ENCODE data around the gene GALK1.

- TF ChIP-seq POLR2A (IDR thresholded peaks at IDR 0.05) = no peak
- TF ChIP-seq, protein P1, sequence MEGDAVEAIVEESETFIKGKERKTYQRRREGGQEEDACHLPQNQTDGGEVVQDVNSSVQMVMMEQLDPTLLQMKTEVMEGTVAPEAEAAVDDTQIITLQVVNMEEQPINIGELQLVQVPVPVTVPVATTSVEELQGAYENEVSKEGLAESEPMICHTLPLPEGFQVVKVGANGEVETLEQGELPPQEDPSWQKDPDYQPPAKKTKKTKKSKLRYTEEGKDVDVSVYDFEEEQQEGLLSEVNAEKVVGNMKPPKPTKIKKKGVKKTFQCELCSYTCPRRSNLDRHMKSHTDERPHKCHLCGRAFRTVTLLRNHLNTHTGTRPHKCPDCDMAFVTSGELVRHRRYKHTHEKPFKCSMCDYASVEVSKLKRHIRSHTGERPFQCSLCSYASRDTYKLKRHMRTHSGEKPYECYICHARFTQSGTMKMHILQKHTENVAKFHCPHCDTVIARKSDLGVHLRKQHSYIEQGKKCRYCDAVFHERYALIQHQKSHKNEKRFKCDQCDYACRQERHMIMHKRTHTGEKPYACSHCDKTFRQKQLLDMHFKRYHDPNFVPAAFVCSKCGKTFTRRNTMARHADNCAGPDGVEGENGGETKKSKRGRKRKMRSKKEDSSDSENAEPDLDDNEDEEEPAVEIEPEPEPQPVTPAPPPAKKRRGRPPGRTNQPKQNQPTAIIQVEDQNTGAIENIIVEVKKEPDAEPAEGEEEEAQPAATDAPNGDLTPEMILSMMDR (IDR thresholded peaks at IDR 0.05) = no peak
Observed at GRCh38 chr17:75754378-75755204, 10.4 kb downstream of the GALK1 start.
